Esophagus (tissue), 2 donors: ENCODE results near the gene SUGCT. TPM values are rescaled to one million over a fixed set of nuclear protein-coding genes. Genes with fewer than 3 reads are reported as not detected.
"Not testable (repeated sequence)": the region's sequence is repeated elsewhere in the genome, so short reads cannot be mapped to it uniquely, and the experiment has no call there.

Experiments
- H3K27ac ChIP-seq, 2 donors: one replicate each; pipeline ENCODE4 v1.5.1; 2013; ENCODE audit warnings: low read depth in 2 of 2, mild to moderate bottlenecking in 2 of 2, inconsistent platforms in 1 of 2, low read length in 1 of 2, moderate library complexity in 1 of 2
- H3K27me3 ChIP-seq, 2 donors: one replicate each; pipeline ENCODE4 v1.6.1; 2013; ENCODE audit warnings: low read length in 2 of 2, control low read depth in 1 of 2, mild to moderate bottlenecking in 1 of 2; ENCODE audit not compliant: insufficient read depth in 2 of 2, control insufficient read depth in 1 of 2
- H3K36me3 ChIP-seq, 2 donors: one replicate each; pipeline ENCODE4 v1.6.1; 2013; ENCODE audit warnings: low read length in 1 of 2; ENCODE audit not compliant: control insufficient read depth in 2 of 2, insufficient read depth in 2 of 2
- H3K4me1 ChIP-seq, 2 donors: one replicate each; pipeline ENCODE4 v1.6.1; 2013; ENCODE audit warnings: low read length in 1 of 2; ENCODE audit not compliant: control insufficient read depth in 2 of 2, insufficient read depth in 2 of 2
- H3K4me3 ChIP-seq, 2 donors: one replicate each; pipeline ENCODE4 v1.5.1; 2013; ENCODE audit warnings: low read length in 2 of 2, mild to moderate bottlenecking in 2 of 2, low read depth in 1 of 2, moderate library complexity in 1 of 2
- H3K9me3 ChIP-seq, 2 donors: one replicate each; pipeline ENCODE4 v1.6.1; 2013; ENCODE audit warnings: mild to moderate bottlenecking in 2 of 2, low read depth in 1 of 2, low read length in 1 of 2, moderate library complexity in 1 of 2; ENCODE audit not compliant: control insufficient read depth in 2 of 2, insufficient read depth in 1 of 2
- WGBS, 2 donors: extraction: QIAGEN DNeasy Blood & Tissue Kit; methylation state at CpG; one replicate each; pipeline ENCODE4 v1.1.7; 2013; 5-methylcytosine and 5-hydroxymethylcytosine counted together
- polyA plus RNA-seq, 2 donors: library from polyadenylated mRNA; stranded (reverse); fragments of 200-250 nt; gene quantifications; one replicate each; pipeline ENCODE4 v1.2.3, GENCODE V29; 2013
- donor health status: healthy with polysubstance abuse.
- donor health status: Bipolar disorder and iron deficiency.

The SUGCT gene
- polyA plus RNA-seq, 2 donors: 1.7 to 2.3 TPM

GRCh38 chr7:40394400-40394799 is 259.6 kb downstream of the SUGCT start:
- Histone ChIP-seq H3K27ac (no peak overlapping the region), H3K36me3 (no peaks in the 10 kb centered on the region), H3K4me1 (no peaks in the 10 kb centered on the region), H3K4me3 (no peak overlapping the region), H3K27me3 (no peaks in the 10 kb centered on the region), H3K9me3 (no peaks in the 10 kb centered on the region)
- WGBS, 2 donors: 82 to 87% methylated on average over 1 of the region's 1 CpG

GRCh38 chr7:40400525-40400924 is 265.7 kb downstream of the SUGCT start:
- Histone ChIP-seq H3K9me3 (no peaks in the 10 kb centered on the region), H3K27ac (no peak overlapping the region), H3K27me3 (no peaks in the 10 kb centered on the region), H3K36me3 (no peaks in the 10 kb centered on the region), H3K4me3 (no peak overlapping the region), H3K4me1 (no peaks in the 10 kb centered on the region)
- WGBS, 2 donors: 84 to 91% methylated on average over 4 of the region's 4 CpGs

DNA sequence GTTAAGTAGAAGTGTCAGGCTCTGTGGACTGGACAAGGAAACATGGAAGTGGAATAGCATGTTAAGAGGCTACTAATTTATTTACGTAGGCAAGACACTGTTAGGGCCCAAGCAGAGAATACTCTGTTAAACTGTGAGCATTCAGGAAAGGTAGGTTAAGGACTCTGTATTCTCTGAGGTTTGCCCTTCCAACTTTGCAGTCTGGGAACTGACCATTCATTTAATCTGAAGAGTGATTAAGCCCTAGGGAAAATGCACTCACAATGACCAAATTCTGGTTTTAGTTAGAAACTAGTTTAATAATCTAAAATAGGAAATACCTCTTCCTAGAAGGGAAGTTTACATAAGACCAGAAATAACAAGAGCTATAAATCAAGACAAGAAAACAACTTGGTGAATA is 266.6 kb downstream of the SUGCT start:
- no peaks in the 10 kb centered on the region for H3K4me1 ChIP-seq
- no peaks in the 10 kb centered on the region for H3K36me3 ChIP-seq
- H3K9me3 ChIP-seq: no peaks in the 10 kb centered on the region
- no peak overlapping the region for H3K4me3 ChIP-seq
- H3K27ac ChIP-seq: no peak overlapping the region
- no peaks in the 10 kb centered on the region for H3K27me3 ChIP-seq
- 88 to 89% methylated on average over 1 of the region's 1 CpG for WGBS, 2 donors

- Histone ChIP-seq H3K36me3 (no peaks in the 10 kb centered on the region), H3K4me1 (no peaks in the 10 kb centered on the region), H3K9me3 (no peaks in the 10 kb centered on the region), H3K27me3 (no peaks in the 10 kb centered on the region), H3K27ac (no peak overlapping the region), H3K4me3 (no peak overlapping the region)
- 57 to 67% methylated on average over 5 of the region's 5 CpGs for WGBS, 2 donors
Observed at GRCh38 chr7:40402661-40403060, 267.9 kb downstream of the SUGCT start.

- Histone ChIP-seq H3K9me3 (peaks cover 0 to under 1% of the 10 kb centered on the region in 2 donors), H3K27ac (no peak overlapping the region), H3K27me3 (no peaks in the 10 kb centered on the region), H3K36me3 (no peaks in the 10 kb centered on the region), H3K4me1 (no peaks in the 10 kb centered on the region), H3K4me3 (no peak overlapping the region)
- WGBS, 2 donors: 80 to 82% methylated on average over 3 of the region's 3 CpGs
Observed at GRCh38 chr7:40403703-40404476, 269.1 kb downstream of the SUGCT start.

GRCh38 chr7:40405991-40406390 is 271.2 kb downstream of the SUGCT start:
- Histone ChIP-seq H3K4me1 (no peaks in the 10 kb centered on the region), H3K27ac (no peak overlapping the region)
- WGBS, 2 donors: 86 to 92% methylated on average over 2 of the region's 2 CpGs

GRCh38 chr7:40412323-40412722 is 277.5 kb downstream of the SUGCT start:
- H3K4me1 ChIP-seq: no peaks in the 10 kb centered on the region
- no peak overlapping the region for H3K27ac ChIP-seq
- peaks cover 0 to 2% of the 10 kb centered on the region in 2 donors for H3K9me3 ChIP-seq
- no peaks in the 10 kb centered on the region for H3K27me3 ChIP-seq
- no peaks in the 10 kb centered on the region for H3K36me3 ChIP-seq
- 88 to 92% methylated on average over 2 of the region's 2 CpGs for WGBS, 2 donors
- no peak overlapping the region for H3K4me3 ChIP-seq

More at GRCh38 chr7:40405991-40406390, 271.2 kb downstream of the SUGCT start:
- H3K9me3 ChIP-seq: peaks cover 0 to 2% of the 10 kb centered on the region in 2 donors
- H3K4me3 ChIP-seq: no peak overlapping the region
- H3K36me3 ChIP-seq: no peaks in the 10 kb centered on the region
- no peaks in the 10 kb centered on the region for H3K27me3 ChIP-seq

DNA sequence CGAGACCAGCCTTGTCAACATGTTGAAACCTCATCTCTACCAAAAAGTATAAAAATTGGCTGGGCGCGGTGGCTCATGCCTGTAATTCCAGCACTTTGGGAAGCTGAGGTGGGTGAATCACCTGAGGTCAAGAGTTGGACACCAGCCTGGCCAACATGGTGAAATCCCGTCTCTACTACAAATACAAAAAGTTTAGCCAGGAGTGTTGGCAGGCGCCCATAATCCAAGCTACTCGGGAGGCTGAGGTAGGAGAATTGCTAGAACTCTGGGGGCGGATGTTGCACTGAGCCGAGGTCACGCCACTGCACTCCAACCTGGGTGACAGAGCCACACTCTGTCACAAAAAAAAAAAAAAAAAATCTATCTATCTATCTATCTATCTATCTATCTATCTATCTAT is 279.9 kb downstream of the SUGCT start:
- H3K4me1 ChIP-seq, H3K27ac ChIP-seq: not testable (repeated sequence)
- WGBS, 2 donors: 89 to 91% methylated on average over 9 of the region's 9 CpGs

DNA sequence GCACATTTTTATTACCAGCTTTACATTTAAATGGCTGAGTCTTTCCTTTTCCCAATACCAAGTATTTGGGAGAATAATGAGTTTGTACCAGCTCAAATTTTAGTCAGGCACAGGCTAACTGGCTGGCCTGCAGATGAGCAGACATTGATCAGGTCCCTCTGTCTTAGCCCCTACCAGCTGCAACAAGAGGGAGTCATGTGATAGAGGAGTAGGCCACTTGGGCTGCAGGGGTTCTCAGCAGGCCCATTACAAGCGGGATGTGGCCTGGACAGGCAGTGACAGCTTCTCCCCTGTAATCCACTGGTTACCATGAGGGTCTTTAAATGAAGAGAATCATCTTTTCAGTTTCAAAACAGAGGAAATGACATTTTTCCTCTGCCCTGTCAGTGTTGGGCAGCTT is 283.6 kb downstream of the SUGCT start:
- no peaks in the 10 kb centered on the region for H3K4me1 ChIP-seq
- H3K4me3 ChIP-seq: no peak overlapping the region
- H3K36me3 ChIP-seq: no peaks in the 10 kb centered on the region
- H3K27ac ChIP-seq: no peak overlapping the region
- 76 to 88% methylated on average over 1 of the region's 1 CpG for WGBS, 2 donors
- H3K9me3 ChIP-seq: no peaks in the 10 kb centered on the region
- no peaks in the 10 kb centered on the region for H3K27me3 ChIP-seq

More for the DNA sequence above, 279.9 kb downstream of the SUGCT start:
- H3K27me3 ChIP-seq, H3K4me3 ChIP-seq, H3K9me3 ChIP-seq, H3K36me3 ChIP-seq: not testable (repeated sequence)

- Histone ChIP-seq H3K27me3 (no peaks in the 10 kb centered on the region), H3K4me3 (no peak overlapping the region), H3K4me1 (no peaks in the 10 kb centered on the region), H3K9me3 (no peaks in the 10 kb centered on the region), H3K27ac (no peak overlapping the region), H3K36me3 (no peaks in the 10 kb centered on the region)
- 80 to 88% methylated on average over 3 of the region's 3 CpGs for WGBS, 2 donors
Observed at GRCh38 chr7:40418983-40419382, 284.2 kb downstream of the SUGCT start.
